ENCODE results near the gene CCDC15. TPM values are rescaled to one million over a fixed set of nuclear protein-coding genes. Genes with fewer than 3 reads are reported as not detected.

The CCDC15 gene
- total RNA-seq, 1 experiment from 2014 or later: 8.6 TPM

DNA sequence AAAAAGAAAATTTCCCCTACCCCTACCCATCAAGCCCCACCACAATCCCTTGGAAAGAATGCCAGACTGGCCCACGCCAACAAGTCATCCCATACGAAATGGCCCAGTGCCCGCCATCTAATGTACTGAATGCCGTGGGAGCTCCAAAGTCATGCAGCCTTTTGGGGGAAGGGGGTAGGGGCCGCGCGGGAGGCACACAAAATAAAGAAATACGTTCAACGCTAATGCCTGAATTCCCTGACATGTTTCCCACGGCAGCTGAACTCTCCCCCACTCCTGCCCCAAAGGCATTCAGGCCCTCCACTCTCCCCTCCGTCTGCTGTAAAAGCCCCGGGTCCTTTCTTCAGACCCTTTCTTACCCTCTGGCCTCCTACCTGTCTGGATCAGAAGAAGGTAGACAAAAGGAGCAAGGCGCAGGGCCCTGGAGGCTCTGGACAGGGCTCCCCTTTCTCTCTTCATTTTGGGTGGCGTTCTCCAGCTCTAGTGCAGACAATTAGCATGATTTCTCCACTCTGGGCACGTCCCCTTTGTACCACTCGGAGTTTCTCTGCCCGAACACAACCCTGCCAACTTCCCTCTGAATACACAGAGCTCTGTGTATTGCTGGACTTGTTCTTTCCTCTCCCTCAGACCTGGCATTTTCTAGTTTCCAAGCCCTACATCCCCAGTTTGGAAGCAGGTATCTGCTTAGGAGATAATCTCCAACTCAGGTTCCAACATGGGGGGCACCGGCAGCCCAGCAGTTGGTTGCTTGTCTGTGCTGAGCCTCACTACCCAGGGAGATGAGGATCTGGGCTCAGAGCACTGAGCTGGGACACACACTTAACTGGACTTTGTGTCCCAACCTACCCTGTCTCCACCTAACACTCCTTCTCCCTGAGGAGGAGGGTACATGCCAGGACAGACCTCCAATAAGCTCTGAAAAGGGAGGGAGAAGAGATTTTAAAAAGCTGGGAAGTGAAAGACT is 18.2 kb upstream of the CCDC15 start, which contains the start of gene HEPACAM:
Gene HEPACAM (minus strand): TSS at position 500 of the 967 bp plus-strand sequence. CDS start 41 bp downstream, at position 459.
- no TSS peak for BruUV-seq (replicated peaks)
- Histone ChIP-seq H3K27ac (ENCODE audit: low read length) (no peak within 1 kb of the TSS), H3K27me3 (ENCODE audit: low read length) (no peaks in the 10 kb centered on the region), H3K4me2 (ENCODE audit: low read length) (no peak within 1 kb of the TSS), H4K20me1 (ENCODE audit: low read length) (no peaks in the 10 kb centered on the region), H3K79me2 (ENCODE audit: low read length) (no peaks in the 10 kb centered on the region), H3K36me3 (ENCODE audit: low read depth, low read length) (no peaks in the 10 kb centered on the region), H3K4me1 (ENCODE audit: insufficient read depth, low read length) (peaks cover 7% of the 10 kb centered on the region; the same call in 1 of the 2 replicates), H2AFZ (ENCODE audit: low read length) (no peak within 1 kb of the TSS), H3F3A (ENCODE audit: low read length, unreplicated experiment) (no peaks in the 10 kb centered on the region), H3K9me3 (ENCODE audit: low read length) (no peaks in the 10 kb centered on the region), H3K9ac (ENCODE audit: low read length) (no peak within 1 kb of the TSS), H3K9me2 (replicated peaks; ENCODE audit: low read length) (no peaks in the 10 kb centered on the region), H3K4me3 (ENCODE audit: low read length) (no peak within 1 kb of the TSS)
- ChIA-PET POLR2A (ENCODE audit: unreplicated experiment) (no interaction called here), CTCF (interaction anchor here (3.1 kb wide), 1 partner anchor 60 kb away, joined by 8 read pairs; no protein-coding TSS in a partner anchor)
- DNase-seq (no peak), ATAC-seq (no peak)
- intact Hi-C loops (cut with micrococcal nuclease): no loop called here
- TF ChIP-seq EZH2 (IDR thresholded peaks at IDR 0.05; ENCODE audit: low read length, unreplicated experiment) (no peak), EZH2phosphoT487 (IDR thresholded peaks at IDR 0.05; ENCODE audit: borderline replicate concordance, low read length) (no peak)
- TF ChIP-seq, protein P1, sequence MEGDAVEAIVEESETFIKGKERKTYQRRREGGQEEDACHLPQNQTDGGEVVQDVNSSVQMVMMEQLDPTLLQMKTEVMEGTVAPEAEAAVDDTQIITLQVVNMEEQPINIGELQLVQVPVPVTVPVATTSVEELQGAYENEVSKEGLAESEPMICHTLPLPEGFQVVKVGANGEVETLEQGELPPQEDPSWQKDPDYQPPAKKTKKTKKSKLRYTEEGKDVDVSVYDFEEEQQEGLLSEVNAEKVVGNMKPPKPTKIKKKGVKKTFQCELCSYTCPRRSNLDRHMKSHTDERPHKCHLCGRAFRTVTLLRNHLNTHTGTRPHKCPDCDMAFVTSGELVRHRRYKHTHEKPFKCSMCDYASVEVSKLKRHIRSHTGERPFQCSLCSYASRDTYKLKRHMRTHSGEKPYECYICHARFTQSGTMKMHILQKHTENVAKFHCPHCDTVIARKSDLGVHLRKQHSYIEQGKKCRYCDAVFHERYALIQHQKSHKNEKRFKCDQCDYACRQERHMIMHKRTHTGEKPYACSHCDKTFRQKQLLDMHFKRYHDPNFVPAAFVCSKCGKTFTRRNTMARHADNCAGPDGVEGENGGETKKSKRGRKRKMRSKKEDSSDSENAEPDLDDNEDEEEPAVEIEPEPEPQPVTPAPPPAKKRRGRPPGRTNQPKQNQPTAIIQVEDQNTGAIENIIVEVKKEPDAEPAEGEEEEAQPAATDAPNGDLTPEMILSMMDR (conservative IDR thresholded peaks at IDR 0.05; ENCODE audit: low read depth, low read length): no peak

DNA sequence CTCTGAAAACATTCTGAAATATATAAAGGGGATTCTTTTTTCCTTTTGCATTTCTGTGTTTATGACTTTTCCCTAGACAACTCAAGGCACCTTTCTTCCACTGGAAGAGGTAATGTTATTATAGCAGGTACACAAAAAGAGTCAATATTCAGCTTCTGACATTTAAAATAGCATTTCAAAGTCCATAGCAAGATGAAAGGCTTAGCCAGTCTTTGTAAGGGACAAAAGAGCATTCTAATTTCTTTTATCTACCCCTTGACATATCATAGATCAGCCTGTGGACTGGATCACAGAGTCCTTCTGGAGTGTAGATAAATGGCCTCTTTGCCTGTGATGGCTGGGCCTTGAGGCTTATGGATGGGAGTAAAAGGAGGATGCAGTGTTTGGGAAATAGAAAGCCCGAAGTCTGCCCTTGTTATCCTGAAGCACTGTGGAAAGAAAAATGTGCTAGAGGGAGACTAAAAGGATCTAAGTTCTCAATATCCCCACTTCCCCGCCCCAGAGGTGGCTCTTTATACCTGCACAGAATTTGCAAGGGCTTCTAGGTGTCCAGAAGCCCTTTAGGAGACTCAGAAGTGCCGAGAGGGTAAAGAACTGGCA is 16.6 kb upstream of the CCDC15 start:
- H3K9me2 ChIP-seq (replicated peaks; ENCODE audit: low read length): no peaks in the 10 kb centered on the region
- H3K79me2 ChIP-seq (ENCODE audit: low read length): no peaks in the 10 kb centered on the region
- TF ChIP-seq EZH2phosphoT487 (IDR thresholded peaks at IDR 0.05; ENCODE audit: borderline replicate concordance, low read length) (no peak), EZH2 (IDR thresholded peaks at IDR 0.05; ENCODE audit: low read length, unreplicated experiment) (no peak)
- TF ChIP-seq, protein P1 (conservative IDR thresholded peaks at IDR 0.05; ENCODE audit: low read depth, low read length): no peak
- no peak overlapping the region for H3K4me3 ChIP-seq (ENCODE audit: low read length)
- no TSS peak for BruUV-seq (replicated peaks)
- intact Hi-C loops (cut with micrococcal nuclease): no loop called here
- H2AFZ ChIP-seq (ENCODE audit: low read length): no peak overlapping the region
- no peak overlapping the region for H3K27ac ChIP-seq (ENCODE audit: low read length)
- no peak overlapping the region for H3K9ac ChIP-seq (ENCODE audit: low read length)
- H3K4me2 ChIP-seq (ENCODE audit: low read length): no peak overlapping the region
- no peak for DNase-seq
- no peaks in the 10 kb centered on the region for H3K9me3 ChIP-seq (ENCODE audit: low read length)
- no peaks in the 10 kb centered on the region for H3K36me3 ChIP-seq (ENCODE audit: low read depth, low read length)
- H3K4me1 ChIP-seq (ENCODE audit: insufficient read depth, low read length): peaks cover 7% of the 10 kb centered on the region; the same call in 1 of the 2 replicates
- H4K20me1 ChIP-seq (ENCODE audit: low read length): no peaks in the 10 kb centered on the region
- POLR2A ChIA-PET (ENCODE audit: unreplicated experiment): no interaction called here
- H3F3A ChIP-seq (ENCODE audit: low read length, unreplicated experiment): no peaks in the 10 kb centered on the region
- no peak for ATAC-seq
- CTCF ChIA-PET: interaction anchor here (3.1 kb wide), 1 partner anchor 61 kb away, joined by 8 read pairs; no protein-coding TSS in a partner anchor
- no peaks in the 10 kb centered on the region for H3K27me3 ChIP-seq (ENCODE audit: low read length)

Data from PC-3 (cell line).